Mucosa of rectum (tissue), 2 donors: ENCODE measurements around the gene NALCN.

ENCODE experiments used
- H3K27ac ChIP-seq, 2 donors: one replicate each; pipeline ENCODE4 v1.7.0; 2013; ENCODE audit warnings: inconsistent platforms in 2 of 2, low read depth in 2 of 2, low read length in 2 of 2
- H3K27me3 ChIP-seq, 2 donors: one replicate each; pipeline ENCODE4 v1.7.0; 2013; ENCODE audit warnings: low read length in 2 of 2; ENCODE audit not compliant: control insufficient read depth in 2 of 2, insufficient read depth in 2 of 2
- H3K36me3 ChIP-seq, 2 donors: one replicate each; pipeline ENCODE4 v1.7.0; 2013; ENCODE audit warnings: low read length in 2 of 2; ENCODE audit not compliant: control insufficient read depth in 2 of 2, insufficient read depth in 2 of 2
- H3K4me1 ChIP-seq, 2 donors: one replicate each; pipeline ENCODE4 v1.7.0; 2013; ENCODE audit warnings: low read length in 2 of 2, mild to moderate bottlenecking in 1 of 2; ENCODE audit not compliant: control insufficient read depth in 2 of 2, insufficient read depth in 2 of 2
- H3K4me3 ChIP-seq, 2 donors: one replicate each; pipeline ENCODE4 v1.7.0; 2013; ENCODE audit warnings: low read length in 2 of 2
- H3K9ac ChIP-seq, 2 donors: one replicate each; pipeline ENCODE4 v1.7.0; 2013; ENCODE audit warnings: low read length in 2 of 2, low read depth in 1 of 2, mild to moderate bottlenecking in 1 of 2
- H3K9me3 ChIP-seq, 2 donors: one replicate each; pipeline ENCODE4 v1.7.0; 2013; ENCODE audit warnings: low read length in 2 of 2; ENCODE audit not compliant: control insufficient read depth in 2 of 2
- donor health status: healthy.
- donor health status: Normal muscosa, but diverticular disease.

NALCN gene

DNA sequence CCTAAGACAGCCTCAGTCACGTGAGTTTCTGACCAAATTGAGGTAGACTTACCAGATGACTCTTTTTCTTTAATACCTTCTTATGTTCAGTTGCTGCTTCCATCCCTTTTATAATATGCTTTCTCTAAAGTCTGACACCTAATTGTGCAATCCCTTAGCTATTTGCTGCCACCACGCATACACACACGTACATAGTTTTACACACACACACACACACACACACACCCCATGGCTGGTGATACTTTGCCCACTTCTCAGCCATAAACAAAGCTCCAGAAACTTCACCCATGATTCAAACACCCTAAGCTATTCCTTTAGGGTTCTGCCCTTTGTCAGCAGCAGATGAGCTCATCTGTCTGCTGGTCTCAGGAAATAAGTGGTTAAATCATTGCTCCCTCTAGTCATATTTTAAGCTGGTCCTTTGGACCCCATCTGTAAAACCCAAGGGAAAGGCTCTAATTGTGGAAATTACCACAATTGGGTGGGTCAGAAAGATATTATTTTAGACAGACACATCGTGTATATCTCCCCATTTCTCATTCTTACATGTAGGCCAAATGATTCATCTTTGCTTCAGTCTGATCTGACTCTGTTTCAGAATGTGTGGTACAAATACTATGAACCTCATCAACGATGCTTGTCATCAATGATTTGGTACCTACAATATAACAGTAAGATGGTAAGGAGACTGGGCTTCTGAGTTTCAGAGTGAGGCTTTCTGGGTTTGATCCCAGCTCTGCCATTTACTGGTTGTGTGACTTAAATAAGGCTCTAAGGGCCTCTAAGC, 69.2 kb downstream of the NALCN start:
- Histone ChIP-seq H3K9me3 (no peaks in the 10 kb centered on the region), H3K9ac (no peak overlapping the region), H3K27me3 (no peaks in the 10 kb centered on the region), H3K27ac (no peak overlapping the region), H3K4me1 (no peaks in the 10 kb centered on the region), H3K36me3 (no peaks in the 10 kb centered on the region), H3K4me3 (no peak overlapping the region)

DNA sequence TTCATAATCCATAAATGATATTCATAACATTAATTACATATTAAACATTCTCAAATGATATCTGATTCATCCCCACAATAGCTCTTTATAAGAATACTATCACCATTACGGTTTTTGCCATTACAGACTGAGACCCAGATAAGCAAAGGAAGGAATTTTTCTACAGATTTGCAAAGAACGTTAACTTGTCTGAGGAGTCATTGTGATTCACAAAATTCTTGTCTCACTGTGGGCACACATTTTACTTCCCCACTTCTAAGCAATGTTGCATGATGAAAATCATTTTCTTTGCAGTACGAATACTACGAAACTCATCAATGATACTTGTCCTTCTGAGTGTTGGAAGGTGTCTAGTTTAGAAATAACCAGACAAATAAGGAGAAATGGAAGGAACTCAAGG, 70.1 kb downstream of the NALCN start:
- H3K4me1 ChIP-seq, result no peaks in the 10 kb centered on the region
- no peaks in the 10 kb centered on the region for H3K27me3 ChIP-seq
- H3K9me3 ChIP-seq, result no peaks in the 10 kb centered on the region
- no peak overlapping the region for H3K9ac ChIP-seq
- H3K4me3 ChIP-seq, result no peak overlapping the region
- H3K36me3 ChIP-seq, result no peaks in the 10 kb centered on the region
- no peak overlapping the region for H3K27ac ChIP-seq

DNA sequence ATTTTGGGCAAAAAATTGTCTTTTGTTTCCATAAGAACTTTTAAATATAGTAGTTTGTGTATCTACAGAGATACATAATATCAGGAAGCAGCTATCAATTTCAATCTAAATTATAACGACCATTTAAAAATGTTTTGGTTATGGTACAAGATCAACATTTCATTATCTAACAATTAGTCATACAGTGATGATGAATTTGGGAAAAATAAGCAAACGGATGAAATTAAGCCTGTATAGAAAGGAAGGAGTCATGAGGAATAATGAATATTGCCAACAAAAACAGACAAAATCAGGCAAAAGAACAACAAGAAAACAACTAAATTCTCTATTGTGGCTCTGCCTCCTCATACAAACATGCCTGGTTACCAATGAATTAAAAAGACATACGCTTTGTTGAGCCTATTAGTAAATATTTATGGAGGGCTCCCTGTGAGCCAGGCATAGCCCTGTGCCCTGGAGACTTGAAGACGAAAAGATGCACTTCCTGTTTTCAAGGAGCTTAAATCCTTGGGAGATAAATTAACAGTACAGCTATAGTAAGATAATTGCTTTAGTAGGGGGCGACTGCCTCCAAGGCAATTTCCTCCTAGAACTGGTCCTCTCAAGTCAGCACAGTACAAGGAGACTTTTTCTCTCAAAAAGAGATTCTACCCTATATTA, 73.0 kb downstream of the NALCN start:
- H3K4me1 ChIP-seq, result no peaks in the 10 kb centered on the region
- H3K4me3 ChIP-seq, result no peak overlapping the region
- no peaks in the 10 kb centered on the region for H3K9me3 ChIP-seq
- no peak overlapping the region for H3K27ac ChIP-seq
- H3K36me3 ChIP-seq, result no peaks in the 10 kb centered on the region
- H3K27me3 ChIP-seq, result no peaks in the 10 kb centered on the region
- no peak overlapping the region for H3K9ac ChIP-seq

DNA sequence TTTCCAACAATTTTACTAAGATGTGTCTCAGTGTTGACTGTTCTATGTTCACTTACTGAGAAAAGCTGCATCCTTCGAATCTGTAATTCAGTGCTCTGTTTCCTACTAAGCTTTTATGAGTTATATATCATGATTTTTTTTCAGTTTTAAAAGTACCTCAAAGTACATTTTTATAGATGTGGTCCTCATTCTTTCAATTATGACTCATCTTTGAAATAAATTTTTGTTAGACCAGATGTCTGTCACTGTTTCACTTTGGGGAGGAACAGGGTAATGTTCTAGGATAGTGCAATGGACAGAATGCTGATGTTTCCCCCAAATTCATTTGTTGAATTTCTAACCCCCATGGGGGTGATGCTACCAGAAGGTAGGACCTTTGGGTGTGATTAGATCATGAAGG, 74.8 kb downstream of the NALCN start:
- no peak overlapping the region for H3K9ac ChIP-seq
- no peak overlapping the region for H3K4me3 ChIP-seq
- H3K27ac ChIP-seq, result no peak overlapping the region
- no peaks in the 10 kb centered on the region for H3K9me3 ChIP-seq
- H3K36me3 ChIP-seq, result no peaks in the 10 kb centered on the region
- H3K4me1 ChIP-seq, result no peaks in the 10 kb centered on the region
- H3K27me3 ChIP-seq, result no peaks in the 10 kb centered on the region

DNA sequence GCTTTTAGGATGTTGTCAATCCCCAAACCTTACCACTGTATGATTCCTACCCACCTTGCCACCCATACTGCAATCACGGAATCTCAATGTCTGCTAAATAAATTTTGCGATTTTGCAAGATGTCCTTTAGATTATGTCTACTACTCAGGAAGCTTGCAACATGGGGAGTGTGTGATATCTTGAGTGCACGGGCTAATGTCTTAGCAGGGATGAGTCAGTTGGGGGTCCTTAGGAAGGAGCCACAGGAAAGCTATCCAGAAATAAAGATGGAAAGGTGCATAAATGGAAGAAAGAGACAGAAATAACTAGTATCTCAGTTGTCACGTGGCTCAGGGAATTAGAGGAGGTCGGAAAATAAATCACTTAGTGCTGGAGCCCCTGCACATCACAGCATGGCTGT, 77.1 kb downstream of the NALCN start:
- Histone ChIP-seq H3K9me3 (no peaks in the 10 kb centered on the region), H3K27me3 (no peaks in the 10 kb centered on the region), H3K27ac (no peak overlapping the region)

DNA sequence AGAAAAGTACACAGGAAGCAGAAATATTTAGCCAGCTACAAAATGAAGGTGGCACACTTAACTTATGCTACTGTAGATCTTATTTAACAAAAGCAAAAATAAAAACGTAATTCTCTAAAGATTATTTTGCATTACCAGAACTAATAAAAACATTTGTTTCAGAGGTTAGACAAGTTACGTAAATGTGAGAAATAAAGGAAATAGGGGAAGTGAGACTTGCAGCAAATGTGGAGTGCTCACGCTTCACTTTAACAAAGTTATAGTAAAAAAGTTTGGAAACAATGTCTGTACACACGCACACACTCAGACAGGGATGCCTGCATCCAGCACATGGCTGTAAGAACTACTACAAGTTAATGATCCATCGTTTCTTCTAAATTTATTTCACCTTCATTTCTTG, 83.7 kb downstream of the NALCN start:
- H3K9me3 ChIP-seq, result no peaks in the 10 kb centered on the region
- no peaks in the 10 kb centered on the region for H3K27me3 ChIP-seq
- H3K4me3 ChIP-seq, result no peak overlapping the region
- no peak overlapping the region for H3K9ac ChIP-seq
- H3K36me3 ChIP-seq, result no peaks in the 10 kb centered on the region
- no peak overlapping the region for H3K27ac ChIP-seq
- H3K4me1 ChIP-seq, result no peaks in the 10 kb centered on the region

More for the DNA sequence above, 77.1 kb downstream of the NALCN start:
- Histone ChIP-seq H3K36me3 (no peaks in the 10 kb centered on the region), H3K4me1 (no peaks in the 10 kb centered on the region), H3K9ac (no peak overlapping the region), H3K4me3 (no peak overlapping the region)

DNA sequence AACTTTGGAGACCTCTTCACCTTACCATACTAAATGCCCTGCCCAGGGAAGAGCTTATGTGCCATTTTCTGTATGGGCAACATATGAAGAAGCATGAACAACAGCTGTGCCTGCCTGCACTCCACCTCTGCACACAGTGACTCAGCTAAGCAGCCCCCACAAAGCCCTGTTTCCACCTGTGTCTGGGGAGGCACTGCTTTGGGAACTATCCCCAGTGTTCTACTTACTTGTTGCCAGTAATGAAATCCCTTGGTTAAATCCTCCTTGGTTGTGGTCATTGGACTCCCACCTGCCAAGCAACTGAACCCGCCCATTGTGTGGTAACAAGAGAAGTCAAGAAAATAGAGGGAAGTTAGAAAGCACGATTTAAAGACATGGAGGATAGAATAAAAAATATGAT, 84.6 kb downstream of the NALCN start:
- H3K9me3 ChIP-seq, result no peaks in the 10 kb centered on the region
- no peak overlapping the region for H3K27ac ChIP-seq
- H3K36me3 ChIP-seq, result no peaks in the 10 kb centered on the region
- H3K9ac ChIP-seq, result no peak overlapping the region
- H3K4me3 ChIP-seq, result no peak overlapping the region
- no peaks in the 10 kb centered on the region for H3K4me1 ChIP-seq
- no peaks in the 10 kb centered on the region for H3K27me3 ChIP-seq

DNA sequence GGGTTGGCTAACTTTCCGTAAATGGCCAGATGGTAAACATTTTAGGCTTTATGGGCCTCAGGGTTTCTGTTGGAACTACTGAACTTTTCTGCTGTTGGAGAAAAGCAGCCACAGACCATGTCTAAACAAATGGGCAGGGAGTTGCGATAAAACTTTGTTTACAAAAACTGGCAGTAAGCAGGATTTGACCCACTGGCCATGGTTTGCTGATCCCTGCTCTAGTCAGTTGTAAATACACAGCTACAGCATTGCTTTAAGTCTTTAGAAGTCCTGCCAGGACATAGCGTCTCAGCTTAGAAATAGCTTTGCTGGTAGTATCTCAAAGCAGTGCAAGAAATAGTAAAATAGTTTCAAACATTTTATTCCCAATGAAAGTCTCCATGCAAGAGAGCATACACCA, 88.4 kb downstream of the NALCN start:
- H3K9me3 ChIP-seq, result no peaks in the 10 kb centered on the region
- no peaks in the 10 kb centered on the region for H3K27me3 ChIP-seq
- H3K9ac ChIP-seq, result no peak overlapping the region
- H3K4me3 ChIP-seq, result no peak overlapping the region
- no peaks in the 10 kb centered on the region for H3K36me3 ChIP-seq
- H3K4me1 ChIP-seq, result no peaks in the 10 kb centered on the region
- no peak overlapping the region for H3K27ac ChIP-seq

DNA sequence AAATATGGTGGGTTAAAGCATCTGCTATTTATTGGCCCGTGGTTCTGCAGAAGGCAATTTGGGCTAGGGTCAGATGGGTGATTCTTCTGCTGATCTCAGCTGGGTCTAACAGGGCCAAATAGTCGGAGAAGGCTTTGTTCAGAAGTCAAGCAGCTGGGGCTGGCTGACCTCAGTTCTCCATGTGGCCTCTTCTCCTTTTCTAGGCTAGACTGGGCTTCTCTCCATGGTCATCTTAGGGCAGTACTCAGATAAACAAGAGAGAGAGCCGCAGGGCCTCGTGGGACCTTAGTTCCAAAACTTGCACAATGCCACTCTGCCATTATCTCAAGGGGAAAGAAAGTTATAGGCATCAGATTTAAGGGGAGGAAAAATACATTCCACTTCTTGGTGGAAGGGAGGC, 89.6 kb downstream of the NALCN start:
- Histone ChIP-seq H3K27me3 (no peaks in the 10 kb centered on the region), H3K9me3 (no peaks in the 10 kb centered on the region), H3K27ac (no peak overlapping the region), H3K4me1 (no peaks in the 10 kb centered on the region), H3K9ac (no peak overlapping the region), H3K4me3 (no peak overlapping the region), H3K36me3 (no peaks in the 10 kb centered on the region)

DNA sequence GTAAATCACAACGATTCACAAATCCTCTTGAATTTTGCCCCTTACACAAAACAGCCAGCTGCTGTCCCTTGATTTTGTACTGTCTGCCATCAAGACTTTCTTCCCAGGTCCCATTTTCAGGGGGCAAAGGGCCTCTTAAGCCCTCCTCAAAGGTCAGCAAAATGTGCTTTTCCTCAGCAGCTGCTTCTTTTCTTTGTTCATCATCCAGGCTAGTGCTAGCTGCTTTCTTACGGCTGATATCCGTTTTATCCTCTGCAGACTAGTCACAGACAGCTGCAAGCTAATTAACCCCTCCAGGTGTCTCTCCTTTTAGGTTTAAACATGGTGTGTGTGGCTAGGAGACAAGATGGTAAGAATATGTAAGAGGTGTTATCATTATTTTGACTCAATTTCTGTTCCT, 90.9 kb downstream of the NALCN start:
- Histone ChIP-seq H3K27me3 (no peaks in the 10 kb centered on the region), H3K27ac (no peak overlapping the region), H3K4me1 (no peaks in the 10 kb centered on the region), H3K36me3 (no peaks in the 10 kb centered on the region), H3K9ac (no peak overlapping the region), H3K4me3 (no peak overlapping the region), H3K9me3 (no peaks in the 10 kb centered on the region)
